ENCODE measurements around the gene AGO3.

DNA sequence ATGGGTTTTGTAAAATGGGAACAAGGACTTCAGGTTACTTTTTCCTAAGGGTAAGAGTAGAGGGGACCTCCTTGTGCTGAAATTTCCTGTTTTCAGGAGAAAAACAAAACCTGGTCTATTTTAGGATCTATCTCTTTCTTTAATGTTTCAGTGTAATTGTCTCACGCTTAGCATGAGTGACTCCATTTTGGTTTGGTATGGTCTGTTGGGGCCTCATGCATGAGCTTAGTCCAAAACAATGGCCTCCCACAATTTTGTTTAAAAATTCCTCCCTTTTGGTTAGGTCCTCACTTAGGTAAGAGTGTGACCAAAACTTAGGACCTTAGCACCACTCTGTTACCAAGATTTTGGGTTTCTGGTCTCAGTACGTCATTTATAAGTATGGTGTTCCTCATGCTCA lies 85.8 kb downstream of the AGO3 start:
- TF ChIP-seq, protein P1, sequence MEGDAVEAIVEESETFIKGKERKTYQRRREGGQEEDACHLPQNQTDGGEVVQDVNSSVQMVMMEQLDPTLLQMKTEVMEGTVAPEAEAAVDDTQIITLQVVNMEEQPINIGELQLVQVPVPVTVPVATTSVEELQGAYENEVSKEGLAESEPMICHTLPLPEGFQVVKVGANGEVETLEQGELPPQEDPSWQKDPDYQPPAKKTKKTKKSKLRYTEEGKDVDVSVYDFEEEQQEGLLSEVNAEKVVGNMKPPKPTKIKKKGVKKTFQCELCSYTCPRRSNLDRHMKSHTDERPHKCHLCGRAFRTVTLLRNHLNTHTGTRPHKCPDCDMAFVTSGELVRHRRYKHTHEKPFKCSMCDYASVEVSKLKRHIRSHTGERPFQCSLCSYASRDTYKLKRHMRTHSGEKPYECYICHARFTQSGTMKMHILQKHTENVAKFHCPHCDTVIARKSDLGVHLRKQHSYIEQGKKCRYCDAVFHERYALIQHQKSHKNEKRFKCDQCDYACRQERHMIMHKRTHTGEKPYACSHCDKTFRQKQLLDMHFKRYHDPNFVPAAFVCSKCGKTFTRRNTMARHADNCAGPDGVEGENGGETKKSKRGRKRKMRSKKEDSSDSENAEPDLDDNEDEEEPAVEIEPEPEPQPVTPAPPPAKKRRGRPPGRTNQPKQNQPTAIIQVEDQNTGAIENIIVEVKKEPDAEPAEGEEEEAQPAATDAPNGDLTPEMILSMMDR (IDR thresholded peaks at IDR 0.05), result no peak
- no peak for TF ChIP-seq POLR2A (IDR thresholded peaks at IDR 0.05)

Measured in uterus (tissue), 2 donors.